Pancreas (tissue), 10 donors: ENCODE results near the gene GALK1. TPM values are rescaled to one million over a fixed set of nuclear protein-coding genes. Genes with fewer than 3 reads are reported as not detected.

ENCODE experiments used
- ATAC-seq, 4 donors: fragments of 200-7000 bp; cut with Tn5 transposase; one replicate each; pipeline versions ENCODE4 v1.8.0 to v1.9.1; 2020; ENCODE audit warnings: mild to moderate bottlenecking in 4 of 4, moderate library complexity in 4 of 4
- DNase-seq, 6 donors: peaks; one replicate each; pipeline ENCODE4 v3.0.0-alpha.2; 2020
- FAIRE-seq: peaks from 2 replicates; lab custom pipeline; 2012; peaks lifted over from hg19 to GRCh38; lab: Jason Lieb, UNC
- H3K27ac ChIP-seq, 4 donors: fragments of 200-600 bp; sonication (generic); 1 replicate in 3 of 4; 2 replicates in 1 of 4; pipeline versions ENCODE4 v1.5.0 to v1.8.0; 2020
- H3K27me3 ChIP-seq, 4 donors: fragments of 200-600 bp; one replicate each; pipeline ENCODE4 v1.8.0; 2021
- H3K36me3 ChIP-seq, 3 donors: fragments of 200-600 bp; sonication (generic) in 1 of 3; one replicate each; pipeline versions ENCODE4 v1.5.0 to v1.8.0; 2020 to 2021
- H3K4me1 ChIP-seq, 3 donors: fragments of 200-600 bp; one replicate each; pipeline ENCODE4 v1.8.0; 2021
- H3K4me3 ChIP-seq, 4 donors: fragments of 200-600 bp; sonication (generic) in 2 of 4; one replicate each; pipeline versions ENCODE4 v1.5.0 to v1.8.0; 2020 to 2021
- H3K9me3 ChIP-seq, 4 donors: fragments of 200-600 bp; one replicate each; pipeline ENCODE4 v1.8.0; 2021
- WGBS, 2 donors: extraction: QIAGEN DNeasy Blood & Tissue Kit; methylation state at CpG; one replicate each; pipeline ENCODE4 v1.1.7; 2013; 5-methylcytosine and 5-hydroxymethylcytosine counted together
- intact Hi-C, 3 donors: fragments of 100-400 bp; cut with DNase I; formaldehyde crosslinking; loops; one replicate each; pipeline versions ENCODE4 v1.11.1 to v1.14.2; 2022
- polyA plus RNA-seq, 2 donors: library from polyadenylated mRNA; stranded (reverse); fragments of 200-250 nt; gene quantifications; one replicate each; pipeline ENCODE4 v1.2.3, GENCODE V29; 2013
- total RNA-seq, 6 donors: library from RNA; stranded (reverse); fragmentation: NEBNext Ultra II Directional in 4 of 6; extraction: Animal tissue kit (Norgen Biotek cat#: 25700) in 4 of 6; gene quantifications; one replicate each; pipeline versions ENCODE4 v1.2.1 to v1.2.4, GENCODE V29; 2021 to 2023
- TF ChIP-seq, protein P1 (sequence below), 4 donors: fragments of 200-600 bp; sonication (generic) in 3 of 4; IDR thresholded peaks; one replicate each; pipeline versions ENCODE4 v1.5.0 to v1.8.0; 2021; ENCODE audit warnings: antibody characterized with exemption in 4 of 4
- donor health status: healthy with polysubstance abuse.
- donor health status: DM: no; HTN: no; CAD: no; lungs with moderate emphysema.
- donor health status: DM: no; HTN: no; CAD: no.
- donor health status: control.
- donor health status: control.
- donor health status: Bipolar disorder and iron deficiency.
- donor health status: DM: yes; HTN: yes; CAD: no.
- donor health status: DM: no; HTN: no; CAD: no.
- donor health status: DM: no; HTN: no; CAD: no.
- donor health status: DM: yes; HTN: yes; CAD: no.

GALK1 gene
- total and polyA plus RNA-seq, 8 donors, result 18.0 to 29.8 (median 21.0) TPM

GRCh38 chr17:75795820-75796607 lies 31.0 kb upstream of the GALK1 start:
- no peaks in the 10 kb centered on the region for H3K27me3 ChIP-seq
- intact Hi-C loops, result no loop called here
- TF ChIP-seq, protein P1, sequence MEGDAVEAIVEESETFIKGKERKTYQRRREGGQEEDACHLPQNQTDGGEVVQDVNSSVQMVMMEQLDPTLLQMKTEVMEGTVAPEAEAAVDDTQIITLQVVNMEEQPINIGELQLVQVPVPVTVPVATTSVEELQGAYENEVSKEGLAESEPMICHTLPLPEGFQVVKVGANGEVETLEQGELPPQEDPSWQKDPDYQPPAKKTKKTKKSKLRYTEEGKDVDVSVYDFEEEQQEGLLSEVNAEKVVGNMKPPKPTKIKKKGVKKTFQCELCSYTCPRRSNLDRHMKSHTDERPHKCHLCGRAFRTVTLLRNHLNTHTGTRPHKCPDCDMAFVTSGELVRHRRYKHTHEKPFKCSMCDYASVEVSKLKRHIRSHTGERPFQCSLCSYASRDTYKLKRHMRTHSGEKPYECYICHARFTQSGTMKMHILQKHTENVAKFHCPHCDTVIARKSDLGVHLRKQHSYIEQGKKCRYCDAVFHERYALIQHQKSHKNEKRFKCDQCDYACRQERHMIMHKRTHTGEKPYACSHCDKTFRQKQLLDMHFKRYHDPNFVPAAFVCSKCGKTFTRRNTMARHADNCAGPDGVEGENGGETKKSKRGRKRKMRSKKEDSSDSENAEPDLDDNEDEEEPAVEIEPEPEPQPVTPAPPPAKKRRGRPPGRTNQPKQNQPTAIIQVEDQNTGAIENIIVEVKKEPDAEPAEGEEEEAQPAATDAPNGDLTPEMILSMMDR (IDR thresholded peaks at IDR 0.05), result no peak
- FAIRE-seq, result no peak
- ATAC-seq, result no peak
- H3K36me3 ChIP-seq, result peaks cover 0 to 6% (median 3%) of the 10 kb centered on the region in 3 donors
- no peak overlapping the region for H3K4me3 ChIP-seq
- H3K9me3 ChIP-seq, result no peaks in the 10 kb centered on the region
- no peaks in the 10 kb centered on the region for H3K4me1 ChIP-seq
- no peak overlapping the region for H3K27ac ChIP-seq
- 85 to 93% methylated on average over 8 of the region's 8 CpGs for WGBS, 2 donors
- peak in 1 of 6 donors; percentile 17 for DNase-seq

- intact Hi-C loops, result no loop called here
- Histone ChIP-seq H3K4me1 (no peaks in the 10 kb centered on the region), H3K9me3 (no peaks in the 10 kb centered on the region), H3K4me3 (no peak overlapping the region), H3K36me3 (peaks cover 0 to 6% (median 1%) of the 10 kb centered on the region in 3 donors), H3K27ac (no peak overlapping the region), H3K27me3 (no peaks in the 10 kb centered on the region)
- DNase-seq (no peak), ATAC-seq (no peak), FAIRE-seq (no peak)
- WGBS, 2 donors, result 70 to 89% methylated on average over 1 of the region's 1 CpG
- TF ChIP-seq, protein P1 (IDR thresholded peaks at IDR 0.05), result no peak
Observed at GRCh38 chr17:75793460-75793859, 28.5 kb upstream of the GALK1 start.

- Histone ChIP-seq H3K27me3 (no peaks in the 10 kb centered on the region), H3K27ac (no peak overlapping the region), H3K4me1 (peaks cover 6 to 9% (median 7%) of the 10 kb centered on the region in 3 donors), H3K36me3 (no peaks in the 10 kb centered on the region), H3K4me3 (no peak overlapping the region), H3K9me3 (no peaks in the 10 kb centered on the region)
- WGBS, 2 donors, result 80 to 84% methylated on average over 6 of the region's 6 CpGs
- ATAC-seq, result no peak
- no peak for FAIRE-seq
- TF ChIP-seq, protein P1 (IDR thresholded peaks at IDR 0.05), result no peak
- DNase-seq, result no peak
- intact Hi-C loops, result no loop called here
Observed at GRCh38 chr17:75791254-75791653, 26.3 kb upstream of the GALK1 start.

GRCh38 chr17:75785016-75785890 lies 20.3 kb upstream of the GALK1 start:
- H3K27me3 ChIP-seq, result no peaks in the 10 kb centered on the region
- no peaks in the 10 kb centered on the region for H3K36me3 ChIP-seq
- peak; percentile 76 to 85 (median 80) for ATAC-seq
- intact Hi-C loops, result no loop called here
- TF ChIP-seq, protein P1 (IDR thresholded peaks at IDR 0.05), result no peak
- H3K4me1 ChIP-seq, result peaks cover 16 to 42% (median 34%) of the 10 kb centered on the region in 3 donors
- FAIRE-seq, result no peak
- WGBS, 2 donors, result 6 to 8% methylated on average over 40 to 43 of the region's 43 CpGs
- peak overlapping the region; percentile 98 to 100 (median 100) for H3K27ac ChIP-seq
- H3K4me3 ChIP-seq, result peak overlapping the region; percentile 47 to 62 (median 55)
- no peaks in the 10 kb centered on the region for H3K9me3 ChIP-seq
- DNase-seq, result peak; percentile 89 to 98 (median 94)
